CD4-positive, CD25-positive, alpha-beta regulatory T cell (primary cell): ENCODE results near the gene GBP7. TPM values are rescaled to one million over a fixed set of nuclear protein-coding genes. Genes with fewer than 3 reads are reported as not detected.
"Not testable (repeated sequence)": the region's sequence is repeated elsewhere in the genome, so short reads cannot be mapped to it uniquely, and the experiment has no call there.

ENCODE experiments used
- ATAC-seq, 2 donors: fragments of 150-1000 bp; cut with Tn5 transposase; one replicate each; pipeline ENCODE4 v1.10.0; 2021; ENCODE audit warnings: low read depth in 2 of 2, moderate number of reproducible peaks in 2 of 2, moderate library complexity in 1 of 2
- DNase-seq, 3 donors: peaks; one replicate each; pipeline versions ENCODE4 v3.0.0 to v3.0.0-alpha.2; 2012 to 2022; ENCODE audit warnings: mixed read lengths in 1 of 3
- H3K27ac ChIP-seq: one replicate; pipeline ENCODE4 v1.7.0; 2013; ENCODE audit warnings: mild to moderate bottlenecking, low read length; ENCODE audit not compliant: insufficient read depth, poor library complexity, severe bottlenecking
- H3K27me3 ChIP-seq: one replicate; pipeline ENCODE4 v1.7.0; 2013; ENCODE audit warnings: low read length; ENCODE audit not compliant: control insufficient read depth, insufficient read depth
- H3K36me3 ChIP-seq: one replicate; pipeline ENCODE4 v1.7.0; 2013; ENCODE audit warnings: mild to moderate bottlenecking, low read length, moderate library complexity; ENCODE audit not compliant: control insufficient read depth, insufficient read depth
- H3K4me1 ChIP-seq: 2 replicates; pipeline ENCODE4 v1.7.0; 2013; ENCODE audit warnings: mild to moderate bottlenecking, low read length; ENCODE audit not compliant: insufficient read depth, control insufficient read depth, poor library complexity, severe bottlenecking
- H3K4me3 ChIP-seq: one replicate; pipeline ENCODE4 v1.7.0; 2013; ENCODE audit warnings: low read depth, mild to moderate bottlenecking, low read length, moderate library complexity
- H3K9me3 ChIP-seq, 2 experiments: 1 replicate in 1 of 2; 2 replicates in 1 of 2; pipeline ENCODE4 v1.7.0; 2013; ENCODE audit warnings: low read length in 2 of 2, mild to moderate bottlenecking in 1 of 2, moderate library complexity in 1 of 2; ENCODE audit not compliant: control insufficient read depth in 2 of 2
- H3K27ac Mint-ChIP-seq, 3 donors: one replicate each; pipeline ENCODE4 v1.8.0; 2020 to 2022; ENCODE audit warnings: mild to moderate bottlenecking in 3 of 3, mixed read lengths in 3 of 3, moderate library complexity in 2 of 3
- H3K27me3 Mint-ChIP-seq: one replicate; pipeline ENCODE4 v1.8.0; 2022; ENCODE audit warnings: mild to moderate bottlenecking, mixed read lengths
- H3K36me3 Mint-ChIP-seq: one replicate; pipeline ENCODE4 v1.8.0; 2020; ENCODE audit warnings: mixed read lengths
- H3K4me1 Mint-ChIP-seq, 4 donors: one replicate each; pipeline ENCODE4 v1.8.0; 2020 to 2022; ENCODE audit warnings: mixed read lengths in 4 of 4, mild to moderate bottlenecking in 1 of 4
- H3K4me3 Mint-ChIP-seq, 4 donors: one replicate each; pipeline ENCODE4 v1.8.0; 2020 to 2022; ENCODE audit warnings: mild to moderate bottlenecking in 4 of 4, mixed read lengths in 4 of 4, moderate library complexity in 3 of 4
- H3K9me3 Mint-ChIP-seq, 7 donors: one replicate each; pipeline ENCODE4 v1.8.0; 2020 to 2022; ENCODE audit warnings: mixed read lengths in 7 of 7, mild to moderate bottlenecking in 3 of 7, moderate library complexity in 2 of 7
- polyA plus RNA-seq, 4 donors: library from polyadenylated mRNA; unstranded; fragments of 300-500 nt; fragmentation: Illumina TruSeq; gene quantifications; one replicate each; pipeline ENCODE4 v1.2.3, GENCODE V29; 2021
- total RNA-seq: library from RNA; stranded (reverse); gene quantifications from one replicate; pipeline ENCODE4 v1.2.3, GENCODE V29; 2022

The GBP7 gene
- total and polyA plus RNA-seq, 5 donors from 2014 or later: 0.11 to 0.20 TPM; not detected in 3

DNA sequence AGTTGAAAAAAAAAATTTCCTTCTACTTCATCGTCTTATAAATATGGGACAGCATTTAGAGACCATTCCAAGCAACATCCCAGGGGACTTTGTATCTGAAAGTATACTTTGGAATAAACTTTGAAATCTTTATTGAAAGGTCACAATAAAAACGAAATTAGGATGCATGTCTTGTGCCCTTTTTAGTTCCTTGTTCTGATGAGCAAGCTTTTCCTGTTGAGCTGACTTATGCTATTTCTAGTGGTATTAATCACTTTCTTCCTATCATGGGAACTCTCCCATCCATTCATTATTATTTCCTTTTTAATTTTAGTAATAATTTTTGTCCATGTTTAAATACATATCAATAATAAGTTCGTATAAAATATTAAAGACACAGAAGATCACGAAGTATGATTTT is 45.9 kb downstream of the GBP7 start:
- Mint-ChIP-seq H3K36me3 (no peaks in the 10 kb centered on the region), H3K27ac (peak overlapping the region; percentile 22 to 95 (median 93)), H3K27me3 (peaks cover 9% of the 10 kb centered on the region), H3K4me3 (peak overlapping the region in 1 of 4 donors; percentile 91), H3K4me1 (peaks cover 15 to 30% (median 20%) of the 10 kb centered on the region in 4 donors), H3K9me3 (peaks cover 0 to 14% (median 0%) of the 10 kb centered on the region in 7 donors)
- Histone ChIP-seq H3K27me3 (no peaks in the 10 kb centered on the region), H3K4me3 (peak overlapping the region; percentile 84), H3K9me3 (no peaks in the 10 kb centered on the region), H3K27ac (no peak overlapping the region), H3K4me1 (peaks cover 23% of the 10 kb centered on the region), H3K36me3 (no peaks in the 10 kb centered on the region)
- DNase-seq (no peak), ATAC-seq (no peak)

DNA sequence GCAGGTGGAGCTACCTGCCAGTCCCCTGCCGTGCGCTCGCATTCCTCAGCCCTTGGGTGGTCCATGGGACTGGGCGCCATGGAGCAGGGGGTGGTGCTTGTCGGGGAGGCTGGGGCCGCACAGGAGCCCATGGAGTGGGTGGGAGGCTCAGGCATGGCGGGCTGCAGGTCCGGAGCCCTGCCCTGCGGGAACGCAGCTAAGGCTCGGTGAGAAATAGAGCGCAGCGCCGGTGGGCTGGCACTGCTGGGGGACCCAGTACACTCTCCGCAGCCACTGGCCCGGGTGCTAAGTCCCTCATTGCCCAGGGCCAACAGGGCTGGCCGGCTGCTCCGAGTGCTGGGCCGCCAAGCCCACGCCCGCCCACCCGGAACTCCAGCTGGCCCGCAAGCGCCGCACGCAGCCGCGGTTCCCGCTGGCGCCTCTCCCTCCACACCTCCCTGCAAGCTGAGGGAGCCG is 47.8 kb downstream of the GBP7 start:
- not testable (repeated sequence) for H3K27me3 ChIP-seq, H3K36me3 Mint-ChIP-seq, ATAC-seq, H3K9me3 ChIP-seq, H3K4me3 ChIP-seq, DNase-seq, H3K9me3 Mint-ChIP-seq, H3K27me3 Mint-ChIP-seq, H3K36me3 ChIP-seq
- Mint-ChIP-seq H3K27ac (peak overlapping the region in 1 of 3 donors; percentile 97), H3K4me3 (peak overlapping the region in 2 of 4 donors; percentile 92 to 100), H3K4me1 (peaks cover 22 to 45% (median 32%) of the 10 kb centered on the region in 4 donors)
- H3K27ac ChIP-seq: peak overlapping the region; percentile 62
- peaks cover 30% of the 10 kb centered on the region for H3K4me1 ChIP-seq

DNA sequence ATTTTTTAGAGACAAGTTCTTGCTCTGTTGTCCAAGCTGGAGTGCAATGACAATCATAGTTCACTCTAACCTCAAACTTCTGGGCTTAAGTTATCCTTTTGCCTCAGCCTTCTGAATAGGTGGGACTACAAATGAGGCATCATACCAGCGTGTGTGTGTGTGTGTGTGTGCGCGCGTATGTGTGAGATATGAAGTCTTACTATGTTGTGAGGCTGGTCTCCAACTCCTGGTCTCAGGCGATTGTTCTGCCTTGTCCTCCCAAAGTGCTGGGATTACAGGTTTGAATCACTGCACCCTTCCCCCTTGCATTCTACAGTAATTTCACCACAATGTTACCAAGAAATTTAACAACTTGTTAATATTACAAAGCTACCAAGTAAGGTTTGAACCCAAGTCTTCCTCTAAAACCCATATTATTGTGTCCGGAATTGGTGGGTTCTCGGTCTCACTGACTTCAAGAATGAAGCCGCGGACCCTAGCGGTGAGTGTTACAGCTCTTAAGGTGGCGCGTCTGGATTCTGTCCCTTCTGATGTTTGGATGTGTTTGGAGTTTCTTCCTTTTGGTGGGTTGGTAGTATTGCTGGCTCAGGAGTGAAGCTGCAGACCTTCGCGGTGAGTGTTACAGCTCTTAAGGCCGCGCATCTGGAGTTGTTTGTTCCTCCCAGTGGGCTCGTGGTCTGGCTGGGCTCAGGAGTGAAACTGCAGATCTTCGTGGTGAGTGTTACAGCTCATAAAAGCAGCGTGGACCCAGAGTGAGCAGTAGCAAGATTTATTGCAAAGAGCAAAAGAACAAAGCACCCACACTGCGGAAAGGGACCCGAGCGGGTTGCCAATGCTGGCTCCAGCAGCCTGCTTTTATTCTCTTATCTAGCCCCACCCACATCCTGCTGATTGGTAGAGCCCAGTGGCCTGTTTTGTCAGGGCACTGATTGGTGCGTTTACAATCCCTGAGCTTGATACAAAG is 48.9 kb downstream of the GBP7 start:
- Histone ChIP-seq H3K4me1 (peaks cover 41% of the 10 kb centered on the region), H3K4me3 (peak overlapping the region; percentile 100), H3K36me3 (peaks cover 11% of the 10 kb centered on the region), H3K27ac (peak overlapping the region; percentile 78)
- ATAC-seq (peak; percentile 15 to 28), DNase-seq (peak; percentile 51 to 80 (median 79))
- not testable (repeated sequence) for H3K27me3 ChIP-seq, H3K9me3 ChIP-seq, H3K9me3 Mint-ChIP-seq, H3K27me3 Mint-ChIP-seq
- Mint-ChIP-seq H3K4me1 (peaks cover 30 to 56% (median 41%) of the 10 kb centered on the region in 4 donors), H3K4me3 (peak overlapping the region; percentile 94 to 100 (median 99)), H3K36me3 (peaks cover 18% of the 10 kb centered on the region), H3K27ac (peak overlapping the region; percentile 96 to 99 (median 97))

DNA sequence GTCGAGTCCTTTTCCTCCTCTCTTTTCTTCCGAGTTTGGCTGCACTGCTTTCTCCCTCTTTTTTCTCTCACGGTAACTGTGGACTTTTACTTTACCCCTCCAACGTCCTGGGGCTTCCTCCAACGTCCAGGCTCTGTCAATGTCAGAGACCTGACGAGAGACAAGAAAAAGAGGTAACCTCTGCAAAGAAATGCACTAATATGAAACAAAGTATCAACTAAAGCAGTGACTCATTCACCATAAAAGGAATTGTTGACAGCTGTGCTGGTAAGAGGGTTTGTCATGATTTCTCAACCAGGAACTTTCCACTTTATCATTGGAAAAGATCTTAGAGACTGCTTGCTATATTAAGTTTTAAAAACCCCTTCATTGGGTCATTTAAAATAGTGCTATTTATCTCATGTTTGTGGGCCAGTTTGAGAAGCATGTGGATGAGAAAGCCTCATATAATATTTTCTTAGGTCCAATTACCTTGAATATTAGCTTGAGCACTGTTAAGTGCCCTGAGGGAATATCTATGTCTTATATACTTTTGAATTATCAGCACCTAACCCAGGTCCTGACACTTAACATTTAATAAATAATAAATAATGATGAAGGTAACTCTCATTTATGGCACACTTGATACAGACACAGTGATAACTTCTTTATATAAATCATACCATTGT is 49.8 kb downstream of the GBP7 start, which contains the start of gene GBP2:
GBP2 (minus strand) TSS at position 202 of the 668 bp plus-strand sequence. CDS start 4,148 bp downstream, outside the sequence.
- Histone ChIP-seq H3K4me1 (peaks cover 45% of the 10 kb centered on the region), H3K36me3 (peaks cover 20% of the 10 kb centered on the region), H3K27ac (peak within 1 kb of the TSS; percentile 78), H3K27me3 (no peaks in the 10 kb centered on the region), H3K4me3 (peak within 1 kb of the TSS; percentile 100), H3K9me3 (no peaks in the 10 kb centered on the region)
- peaks cover 23% of the 10 kb centered on the region for H3K36me3 Mint-ChIP-seq
- H3K4me3 Mint-ChIP-seq: peak within 1 kb of the TSS; percentile 94 to 100 (median 100)
- peaks cover 0 to 8% (median 0%) of the 10 kb centered on the region in 7 donors for H3K9me3 Mint-ChIP-seq
- DNase-seq: peak in 2 of 3 donors; percentile 44 to 77
- peak within 1 kb of the TSS; percentile 96 to 100 (median 99) for H3K27ac Mint-ChIP-seq
- H3K4me1 Mint-ChIP-seq: peaks cover 30 to 62% (median 41%) of the 10 kb centered on the region in 4 donors
- peak; percentile 83 to 84 for ATAC-seq
- H3K27me3 Mint-ChIP-seq: peaks cover 4% of the 10 kb centered on the region

DNA sequence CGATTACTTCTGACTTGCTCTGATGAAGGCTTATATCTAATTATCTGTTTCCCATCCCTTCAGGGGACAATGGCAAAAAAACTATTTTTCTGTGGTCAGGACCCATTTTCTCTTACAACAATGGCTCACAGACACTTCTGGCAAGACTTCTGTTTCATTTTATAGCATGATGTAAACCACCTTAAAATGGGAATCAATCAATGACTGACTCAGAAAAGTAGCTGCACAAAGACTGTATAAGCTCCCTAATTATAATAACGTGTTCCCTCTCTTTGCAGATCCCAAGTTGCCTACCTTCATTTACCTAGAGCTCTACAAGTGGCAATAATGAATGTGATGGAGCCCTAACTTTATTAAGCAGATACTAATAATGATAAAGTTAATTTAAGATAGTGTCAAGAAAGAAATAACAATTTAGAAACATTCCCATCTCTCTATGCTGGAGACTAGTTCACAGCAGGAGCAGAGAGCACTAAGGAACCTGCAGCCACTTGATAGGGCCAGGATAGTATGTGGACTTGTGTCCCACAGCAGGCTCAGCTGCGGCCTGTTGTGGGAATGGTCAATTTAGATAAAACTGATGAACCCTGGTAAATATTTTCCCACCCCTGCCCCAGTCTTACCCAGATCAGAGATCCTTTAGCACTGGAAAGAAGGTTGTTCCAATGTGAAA is 50.4 kb downstream of the GBP7 start:
- Mint-ChIP-seq H3K27me3 (peaks cover 4% of the 10 kb centered on the region), H3K27ac (peak overlapping the region; percentile 96 to 100 (median 97)), H3K4me1 (peaks cover 29 to 64% (median 40%) of the 10 kb centered on the region in 4 donors), H3K9me3 (peaks cover 0 to 8% (median 0%) of the 10 kb centered on the region in 7 donors), H3K36me3 (peaks cover 23% of the 10 kb centered on the region), H3K4me3 (peak overlapping the region; percentile 94 to 100 (median 100))
- DNase-seq: peak in 1 of 3 donors; percentile 22
- Histone ChIP-seq H3K27me3 (no peaks in the 10 kb centered on the region), H3K4me3 (peak overlapping the region; percentile 100), H3K9me3 (no peaks in the 10 kb centered on the region), H3K27ac (peak overlapping the region; percentile 78), H3K4me1 (peaks cover 52% of the 10 kb centered on the region), H3K36me3 (peaks cover 26% of the 10 kb centered on the region)
- ATAC-seq: peak in 1 of 2 donors; percentile 10

DNA sequence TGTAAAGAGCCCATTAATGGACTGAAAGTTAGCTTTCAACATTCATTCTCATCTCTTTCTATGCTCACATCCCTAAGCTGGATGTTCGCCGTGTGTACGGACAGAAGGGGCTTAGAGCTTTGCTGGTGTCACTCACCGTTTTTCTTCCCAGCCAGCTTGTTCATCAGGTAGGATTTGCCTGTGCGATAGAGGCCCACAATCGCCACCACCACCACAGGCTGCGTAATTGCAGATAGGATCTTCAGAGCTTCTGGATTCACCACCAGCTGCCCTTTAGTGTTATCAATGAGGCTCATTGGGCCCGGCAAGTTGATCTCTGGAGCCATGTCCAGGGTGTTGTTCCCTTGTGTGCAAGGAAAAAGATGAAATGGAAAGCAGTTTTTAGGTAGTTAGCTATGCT is 54.2 kb downstream of the GBP7 start:
- H3K27ac Mint-ChIP-seq: peak overlapping the region in 1 of 3 donors; percentile 9
- H3K27me3 Mint-ChIP-seq: no peaks in the 10 kb centered on the region
- DNase-seq (no peak), ATAC-seq (no peak)
- peak overlapping the region; percentile 66 to 100 (median 96) for H3K4me3 Mint-ChIP-seq
- H3K27me3 ChIP-seq: no peaks in the 10 kb centered on the region
- H3K4me1 Mint-ChIP-seq: peaks cover 23 to 41% (median 31%) of the 10 kb centered on the region in 4 donors
- H3K27ac ChIP-seq: no peak overlapping the region
- H3K9me3 ChIP-seq: no peaks in the 10 kb centered on the region
- peaks cover 28% of the 10 kb centered on the region for H3K36me3 Mint-ChIP-seq
- peaks cover 66% of the 10 kb centered on the region for H3K4me1 ChIP-seq
- peak overlapping the region; percentile 100 for H3K4me3 ChIP-seq
- no peaks in the 10 kb centered on the region for H3K9me3 Mint-ChIP-seq
- peaks cover 64% of the 10 kb centered on the region for H3K36me3 ChIP-seq

DNA sequence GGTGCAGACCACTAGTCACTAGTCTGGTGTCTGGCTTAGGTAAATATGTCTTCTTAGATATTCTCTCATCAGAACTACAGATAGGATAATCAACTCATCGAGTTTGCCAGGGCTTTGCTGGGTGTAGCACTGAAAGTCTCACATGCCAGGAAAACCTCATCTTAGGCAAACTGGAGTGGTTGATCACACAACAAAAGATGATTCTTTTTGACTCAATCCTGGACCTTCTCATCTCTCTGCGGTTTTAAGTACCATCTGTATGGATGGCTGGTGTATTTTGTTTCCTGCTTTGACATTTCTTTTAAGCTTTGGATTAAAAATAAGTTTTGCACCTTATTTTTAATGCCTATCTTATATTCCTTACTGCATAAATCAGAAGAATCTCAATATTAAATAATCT is 61.1 kb downstream of the GBP7 start:
- H3K9me3 Mint-ChIP-seq: no peaks in the 10 kb centered on the region
- ATAC-seq: no peak
- no peak for DNase-seq
- peak overlapping the region; percentile 8 for H3K27ac ChIP-seq
- H3K27me3 Mint-ChIP-seq: no peaks in the 10 kb centered on the region
- H3K36me3 ChIP-seq: peaks cover 99% of the 10 kb centered on the region
- peaks cover 61% of the 10 kb centered on the region for H3K36me3 Mint-ChIP-seq
- H3K9me3 ChIP-seq: no peaks in the 10 kb centered on the region
- peak overlapping the region in 2 of 3 donors; percentile 52 to 84 for H3K27ac Mint-ChIP-seq
- H3K4me1 ChIP-seq: peaks cover 28% of the 10 kb centered on the region
- no peak overlapping the region for H3K4me3 ChIP-seq
- H3K4me3 Mint-ChIP-seq: no peak overlapping the region
- H3K27me3 ChIP-seq: no peaks in the 10 kb centered on the region
- peaks cover 39 to 51% (median 48%) of the 10 kb centered on the region in 4 donors for H3K4me1 Mint-ChIP-seq
